OCI-LY7 (cell line): ENCODE results near the gene LDLRAD1.

Experiments
- EZH2phosphoT487 ChIP-seq: fragments of 200-600 bp; sonication (generic); IDR thresholded peaks from 2 replicates; pipeline ENCODE4 v1.6.1; 2018; ENCODE audit warnings: low read depth, borderline replicate concordance, mild to moderate bottlenecking, mixed run types, antibody characterized with exemption, low read length, moderate library complexity, mixed read lengths
- TF ChIP-seq, protein P1 (sequence below): fragments of 200-600 bp; sonication (generic); conservative IDR thresholded peaks from 2 replicates; pipeline ENCODE4 v1.5.1; 2014; ENCODE audit warnings: mild to moderate bottlenecking, antibody characterized with exemption, low read length, moderate library complexity, mixed read lengths

DNA sequence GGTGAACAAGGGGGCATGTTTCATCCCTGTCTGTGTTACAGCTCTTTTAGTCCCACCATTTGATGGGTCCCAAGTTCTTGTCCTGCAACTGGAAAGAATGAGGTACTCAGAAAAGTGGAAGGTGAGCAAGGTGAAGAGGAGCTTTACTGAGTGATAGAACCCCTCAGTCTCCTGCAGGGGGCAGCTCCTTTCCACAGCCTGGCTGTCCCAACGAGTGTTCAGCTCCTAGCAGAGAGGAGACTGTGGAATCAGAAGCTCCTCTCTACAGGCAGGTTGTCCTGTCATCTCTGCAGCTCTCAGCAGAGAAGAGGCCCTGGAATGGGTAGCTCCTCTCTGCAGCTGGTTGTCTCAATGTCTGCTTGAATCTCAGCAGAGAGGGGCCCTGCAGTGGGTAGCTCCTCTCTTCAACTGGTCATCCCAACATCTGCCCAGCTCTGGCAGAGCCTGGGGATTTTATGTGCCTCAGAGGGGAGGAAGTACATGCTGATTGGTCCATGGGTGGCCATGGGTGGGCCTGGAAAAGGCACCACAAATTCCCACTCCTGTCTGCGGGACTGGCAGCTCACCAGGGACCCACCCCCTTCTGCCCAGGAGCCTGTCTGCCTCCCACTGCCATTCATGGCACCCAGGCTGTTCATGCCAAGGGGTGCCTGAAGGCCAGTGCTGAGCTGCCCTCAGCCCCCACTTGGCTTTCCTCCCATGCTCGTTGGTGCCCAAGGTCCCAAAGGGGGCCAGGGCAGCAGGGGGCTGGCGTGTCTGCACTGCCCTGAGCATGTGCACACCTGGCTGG is 25.7 kb downstream of the LDLRAD1 start:
- TF ChIP-seq, protein P1, sequence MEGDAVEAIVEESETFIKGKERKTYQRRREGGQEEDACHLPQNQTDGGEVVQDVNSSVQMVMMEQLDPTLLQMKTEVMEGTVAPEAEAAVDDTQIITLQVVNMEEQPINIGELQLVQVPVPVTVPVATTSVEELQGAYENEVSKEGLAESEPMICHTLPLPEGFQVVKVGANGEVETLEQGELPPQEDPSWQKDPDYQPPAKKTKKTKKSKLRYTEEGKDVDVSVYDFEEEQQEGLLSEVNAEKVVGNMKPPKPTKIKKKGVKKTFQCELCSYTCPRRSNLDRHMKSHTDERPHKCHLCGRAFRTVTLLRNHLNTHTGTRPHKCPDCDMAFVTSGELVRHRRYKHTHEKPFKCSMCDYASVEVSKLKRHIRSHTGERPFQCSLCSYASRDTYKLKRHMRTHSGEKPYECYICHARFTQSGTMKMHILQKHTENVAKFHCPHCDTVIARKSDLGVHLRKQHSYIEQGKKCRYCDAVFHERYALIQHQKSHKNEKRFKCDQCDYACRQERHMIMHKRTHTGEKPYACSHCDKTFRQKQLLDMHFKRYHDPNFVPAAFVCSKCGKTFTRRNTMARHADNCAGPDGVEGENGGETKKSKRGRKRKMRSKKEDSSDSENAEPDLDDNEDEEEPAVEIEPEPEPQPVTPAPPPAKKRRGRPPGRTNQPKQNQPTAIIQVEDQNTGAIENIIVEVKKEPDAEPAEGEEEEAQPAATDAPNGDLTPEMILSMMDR, result no peak
- no peak for TF ChIP-seq EZH2phosphoT487
